Smooth muscle cell (in vitro differentiated cells): Measurements from ENCODE around the gene SMG5. TPM values are rescaled to one million over a fixed set of nuclear protein-coding genes. Genes with fewer than 3 reads are reported as not detected.
"Not testable (repeated sequence)": the region's sequence is repeated elsewhere in the genome, so short reads cannot be mapped to it uniquely, and the experiment has no call there.

ENCODE experiments used
- DNase-seq: peaks from one replicate; lab custom pipeline; 2025; ENCODE audit not compliant: unreplicated experiment; lab: John Stamatoyannopoulos, UW
- H2AFZ ChIP-seq: fragments of 200-600 bp; sonication (generic); 2 replicates; pipeline ENCODE4 v1.6.0; 2016; ENCODE audit warnings: antibody characterized with exemption, low read depth, mild to moderate bottlenecking
- H3F3A ChIP-seq: fragments of 200-600 bp; sonication (generic); 2 replicates; pipeline ENCODE4 v1.6.0; 2017; ENCODE audit warnings: antibody characterized with exemption, low read depth
- H3K27ac ChIP-seq: fragments of 200-600 bp; sonication (generic); 2 replicates; pipeline ENCODE4 v1.5.1; 2016; ENCODE audit warnings: low read depth, mild to moderate bottlenecking
- H3K27me3 ChIP-seq: fragments of 200-600 bp; sonication (generic); 2 replicates; pipeline ENCODE4 v1.6.1; 2016; ENCODE audit warnings: low read depth, mild to moderate bottlenecking
- H3K36me3 ChIP-seq: fragments of 200-600 bp; sonication (generic); 2 replicates; pipeline ENCODE4 v1.5.1; 2016; ENCODE audit warnings: low read depth
- H3K4me1 ChIP-seq: fragments of 200-600 bp; sonication (generic); 2 replicates; pipeline ENCODE4 v1.5.1; 2016; ENCODE audit warnings: low read depth
- H3K4me2 ChIP-seq: fragments of 200-600 bp; sonication (generic); 2 replicates; pipeline ENCODE4 v1.6.0; 2016; ENCODE audit warnings: mild to moderate bottlenecking
- H3K4me3 ChIP-seq: fragments of 200-600 bp; sonication (generic); 2 replicates; pipeline ENCODE4 v1.5.1; 2016; ENCODE audit warnings: mild to moderate bottlenecking
- H3K79me2 ChIP-seq: fragments of 200-600 bp; sonication (generic); 2 replicates; pipeline ENCODE4 v1.6.0; 2016; ENCODE audit warnings: low read depth, mild to moderate bottlenecking
- H3K9ac ChIP-seq: fragments of 200-600 bp; sonication (generic); 2 replicates; pipeline ENCODE4 v1.6.0; 2016; ENCODE audit warnings: low read depth
- H3K9me3 ChIP-seq: fragments of 200-600 bp; sonication (generic); replicated peaks from 2 replicates; pipeline ENCODE4 v1.5.1; 2016; ENCODE audit warnings: low read depth
- H4K20me1 ChIP-seq: fragments of 200-600 bp; sonication (generic); 2 replicates; pipeline ENCODE4 v1.6.0; 2016; ENCODE audit warnings: low read depth
- CTCF ChIP-seq: fragments of 200-600 bp; sonication (generic); IDR thresholded peaks from 2 replicates; pipeline ENCODE4 v1.5.1; 2017; ENCODE audit warnings: borderline replicate concordance, mild to moderate bottlenecking, antibody characterized with exemption; ENCODE audit not compliant: insufficient read depth, poor library complexity, severe bottlenecking
- WGBS: methylation state at CpG from one replicate; pipeline ENCODE4 v1.1.7; 2016; ENCODE audit warnings: low lambda C conversion rate; 5-methylcytosine and 5-hydroxymethylcytosine counted together
- polyA plus RNA-seq: library from polyadenylated mRNA; unstranded; fragments of >200 nt; fragmentation: Nextera tagmentation; extraction: Ambion mirVana; gene quantifications from 2 replicates; pipeline ENCODE4 v1.2.1, GENCODE V29; 2016
- total RNA-seq: library from RNA; depleted of rRNA; stranded (reverse); fragments of >200 nt; gene quantifications from 2 replicates; pipeline ENCODE4 v1.2.3, GENCODE V29; 2014

The SMG5 gene
- total and polyA plus RNA-seq, 2 experiments from 2014 or later: 42.3 to 47.4 TPM

DNA sequence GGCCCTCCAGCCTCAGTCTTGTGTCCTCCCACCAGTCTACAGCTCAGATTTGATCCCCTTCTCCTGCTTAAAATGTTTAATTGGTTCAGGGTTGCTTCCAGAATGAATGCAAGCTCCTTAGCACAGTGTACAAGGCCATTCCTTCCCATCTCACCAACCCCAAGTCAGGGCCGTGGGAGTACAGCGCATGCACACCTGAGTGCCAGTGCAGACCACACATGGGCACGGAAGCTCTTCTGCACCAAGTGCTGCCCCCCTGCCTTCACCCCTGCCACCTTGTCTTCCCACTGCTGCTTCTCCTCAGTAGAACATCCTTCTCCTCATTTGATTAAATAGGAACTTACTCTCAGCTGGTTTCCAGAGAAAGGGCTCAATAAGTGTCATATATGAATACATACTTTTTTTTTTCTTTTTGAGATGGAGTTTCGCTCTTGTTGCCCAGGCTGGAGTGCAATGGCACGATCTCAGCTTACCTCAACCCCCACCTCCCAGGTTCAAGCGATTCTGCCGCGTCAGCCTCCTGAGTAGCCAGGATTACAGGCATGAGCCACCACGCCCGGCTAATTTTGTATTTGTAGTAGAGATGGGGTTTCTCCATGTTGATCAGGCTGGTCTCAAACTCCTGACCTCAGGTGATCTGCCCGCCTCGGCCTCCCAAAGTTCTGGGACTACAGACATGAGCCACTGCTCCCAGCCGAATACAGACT is 60.5 kb downstream of the SMG5 start:
- no peak overlapping the region for H2AFZ ChIP-seq
- H3F3A ChIP-seq: peaks cover 3% of the 10 kb centered on the region
- 98% methylated on average over 13 of the region's 13 CpGs for WGBS
- DNase-seq: no peak
- H3K4me2 ChIP-seq: no peak overlapping the region
- H3K4me3 ChIP-seq: no peak overlapping the region
- no peak overlapping the region for H3K9ac ChIP-seq
- H3K4me1 ChIP-seq: no peaks in the 10 kb centered on the region
- H3K27ac ChIP-seq: no peak overlapping the region
- no peaks in the 10 kb centered on the region for H3K36me3 ChIP-seq
- H3K79me2 ChIP-seq: peaks cover 11% of the 10 kb centered on the region
- no peaks in the 10 kb centered on the region for H3K9me3 ChIP-seq
- H3K27me3 ChIP-seq: no peaks in the 10 kb centered on the region
- no peaks in the 10 kb centered on the region for H4K20me1 ChIP-seq
- TF ChIP-seq CTCF: no peak

GRCh38 chr1:156220226-156220625 is 62.4 kb downstream of the SMG5 start:
- Histone ChIP-seq H3K9me3 (no peaks in the 10 kb centered on the region), H3K4me1 (no peaks in the 10 kb centered on the region), H3F3A (peaks cover 3% of the 10 kb centered on the region), H4K20me1 (no peaks in the 10 kb centered on the region), H3K27ac (no peak overlapping the region), H3K27me3 (no peaks in the 10 kb centered on the region), H3K36me3 (no peaks in the 10 kb centered on the region), H3K4me3 (no peak overlapping the region), H3K9ac (no peak overlapping the region), H3K4me2 (no peak overlapping the region), H3K79me2 (peaks cover 25% of the 10 kb centered on the region), H2AFZ (no peak overlapping the region)
- no peak for TF ChIP-seq CTCF
- whole genome bisulfite sequencing: 93% methylated on average over 9 of the region's 9 CpGs
- no peak for DNase-seq

DNA sequence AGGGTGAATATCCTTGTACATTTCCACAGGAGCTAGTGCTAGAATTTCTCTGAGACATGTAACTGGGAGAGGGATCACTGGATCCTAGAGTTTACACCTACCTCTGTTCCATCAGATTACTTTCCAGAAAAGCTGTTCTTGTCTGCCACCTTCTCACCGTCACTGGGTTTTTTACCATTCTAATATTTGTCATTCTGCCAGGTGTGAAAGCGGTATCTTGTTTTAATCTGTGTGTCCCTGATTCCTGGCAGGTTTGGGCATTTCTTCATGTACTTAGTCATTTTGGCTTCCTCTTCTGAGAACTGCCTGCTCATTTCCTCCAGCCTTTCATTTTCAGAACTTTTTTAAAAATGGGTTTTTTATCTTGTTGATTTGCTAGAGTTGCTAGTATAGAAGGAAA is 64.8 kb downstream of the SMG5 start:
- no peak overlapping the region for H3K27ac ChIP-seq
- no peak overlapping the region for H2AFZ ChIP-seq
- no peak overlapping the region for H3K4me2 ChIP-seq
- no peak for DNase-seq
- H3K4me3 ChIP-seq: no peak overlapping the region
- no peaks in the 10 kb centered on the region for H3K36me3 ChIP-seq
- no peak for TF ChIP-seq CTCF
- H3K79me2 ChIP-seq: peaks cover 39% of the 10 kb centered on the region
- H3K27me3 ChIP-seq: no peaks in the 10 kb centered on the region
- WGBS: 92% methylated on average over 2 of the region's 2 CpGs
- peaks cover 6% of the 10 kb centered on the region for H3K4me1 ChIP-seq
- no peak overlapping the region for H3K9ac ChIP-seq
- H3K9me3 ChIP-seq: no peaks in the 10 kb centered on the region
- no peaks in the 10 kb centered on the region for H4K20me1 ChIP-seq
- no peaks in the 10 kb centered on the region for H3F3A ChIP-seq

DNA sequence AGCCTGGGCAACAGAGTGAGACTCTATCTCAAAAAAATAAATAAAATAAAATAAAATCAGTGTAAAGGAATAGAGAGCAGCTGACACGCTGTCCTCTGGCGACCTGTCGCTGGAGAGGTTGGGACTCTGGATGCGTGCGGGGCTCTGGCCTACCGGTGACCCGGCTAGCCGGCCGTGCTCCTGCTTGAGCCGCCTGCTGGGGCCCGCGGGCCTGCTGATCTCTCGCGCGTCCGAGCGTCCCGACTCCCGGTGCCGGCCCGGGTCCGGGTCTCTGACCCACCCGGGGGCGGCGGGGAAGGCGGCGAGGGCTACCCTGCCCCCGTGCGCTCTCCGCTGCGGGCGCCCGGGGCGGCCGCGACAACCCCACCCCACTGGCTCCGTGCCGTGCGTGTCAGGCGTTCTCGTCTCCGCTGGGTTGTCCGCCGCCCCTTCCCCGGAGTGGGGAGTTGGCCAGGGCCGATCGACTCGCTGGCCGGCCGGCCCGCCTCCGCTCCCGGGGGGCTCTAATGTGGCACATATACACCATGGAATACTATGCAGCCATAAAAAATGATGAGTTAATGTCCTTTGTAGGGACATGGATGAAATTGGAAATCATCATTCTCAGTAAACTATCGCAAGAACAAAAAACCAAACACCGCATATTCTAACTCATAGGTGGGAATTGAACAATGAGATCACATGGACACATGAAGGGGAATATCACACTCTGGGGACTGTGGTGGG is 66.1 kb downstream of the SMG5 start:
- not testable (repeated sequence) for H3F3A ChIP-seq, H3K27ac ChIP-seq, H3K36me3 ChIP-seq, H4K20me1 ChIP-seq, H3K4me2 ChIP-seq, H3K27me3 ChIP-seq, H3K4me3 ChIP-seq, H3K9ac ChIP-seq, DNase-seq, H2AFZ ChIP-seq, H3K9me3 ChIP-seq
- 97% methylated on average over 29 of the region's 55 CpGs for WGBS
- Histone ChIP-seq H3K79me2 (peaks cover 39% of the 10 kb centered on the region), H3K4me1 (peaks cover 10% of the 10 kb centered on the region)
